AG08396 (cell line): ENCODE results near the gene LTBP2.

Experiments
- DNase-seq: peaks from one replicate; pipeline ENCODE4 v3.0.0; 2012; ENCODE audit warnings: low spot score, mixed read lengths

The LTBP2 gene

GRCh38 chr14:74612350-74613021, 449 bp upstream of the LTBP2 start:
- peak; percentile 86 for DNase-seq

GRCh38 chr14:74610866-74611649, 979 bp downstream of the LTBP2 start:
- no peak for DNase-seq

- DNase-seq, result no peak
Observed at GRCh38 chr14:74610199-74610865, 1.7 kb downstream of the LTBP2 start.

- no peak for DNase-seq
Observed at GRCh38 chr14:74609721-74610120, 2.3 kb downstream of the LTBP2 start.

GRCh38 chr14:74608959-74609611, 3.0 kb downstream of the LTBP2 start:
- peak; percentile 65 for DNase-seq

- no peak for DNase-seq
Observed at GRCh38 chr14:74606727-74607126, 5.3 kb downstream of the LTBP2 start.

- DNase-seq, result no peak
Observed at GRCh38 chr14:74605531-74606223, 6.4 kb downstream of the LTBP2 start.

- DNase-seq, result peak; percentile 55
Observed at GRCh38 chr14:74604911-74605310, 7.1 kb downstream of the LTBP2 start.

GRCh38 chr14:74604157-74604556, 7.9 kb downstream of the LTBP2 start:
- DNase-seq, result no peak

GRCh38 chr14:74601982-74602381, 10.1 kb downstream of the LTBP2 start:
- no peak for DNase-seq

GRCh38 chr14:74599946-74600345, 12.1 kb downstream of the LTBP2 start:
- DNase-seq, result no peak

GRCh38 chr14:74599321-74599761, 12.7 kb downstream of the LTBP2 start:
- peak; percentile 60 for DNase-seq

- peak; percentile 65 for DNase-seq
Observed at GRCh38 chr14:74596741-74597450, 15.1 kb downstream of the LTBP2 start.

- DNase-seq, result peak; percentile 47
Observed at GRCh38 chr14:74595006-74595735, 16.9 kb downstream of the LTBP2 start.

- DNase-seq, result no peak
Observed at GRCh38 chr14:74594606-74595005, 17.4 kb downstream of the LTBP2 start.

GRCh38 chr14:74594029-74594428, 18.0 kb downstream of the LTBP2 start:
- DNase-seq, result no peak

- DNase-seq, result no peak
Observed at GRCh38 chr14:74593241-74593953, 18.6 kb downstream of the LTBP2 start.

GRCh38 chr14:74592476-74593201, 19.4 kb downstream of the LTBP2 start:
- DNase-seq, result no peak

GRCh38 chr14:74591899-74592298, 20.1 kb downstream of the LTBP2 start:
- DNase-seq, result no peak
